HG03457 (cell line): ENCODE measurements around the gene KDM2B.

Experiments
- ATAC-seq: cut with Tn5 transposase; IDR thresholded peaks from one replicate; pipeline ENCODE4 v1.9.1; 2021; ENCODE audit warnings: moderate number of reproducible peaks; ENCODE audit not compliant: unreplicated experiment

Gene KDM2B

GRCh38 chr12:121568518-121568917, 12.3 kb downstream of the KDM2B start:
- ATAC-seq, result no peak

DNA sequence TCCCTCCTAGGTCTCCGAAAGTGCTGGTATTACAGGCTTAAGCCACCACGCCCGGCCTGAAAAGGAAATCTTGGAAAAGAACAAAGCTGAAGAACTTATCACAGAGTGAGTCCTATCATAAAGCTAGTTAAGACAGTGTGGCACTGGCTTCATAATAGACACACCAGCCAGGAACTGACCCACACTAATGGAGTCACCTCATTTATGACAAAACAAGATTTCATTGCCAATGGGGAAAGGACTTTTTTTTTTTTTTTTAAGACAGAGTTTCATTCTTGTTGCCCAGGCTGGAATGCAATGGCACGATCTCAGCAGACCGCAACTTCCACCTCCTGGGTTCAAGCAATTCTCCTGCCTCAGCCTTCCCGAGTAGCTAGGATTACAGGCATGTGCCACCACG, 15.7 kb downstream of the KDM2B start:
- ATAC-seq, result no peak

- ATAC-seq, result no peak
Observed at GRCh38 chr12:121562488-121562887, 18.3 kb downstream of the KDM2B start.

GRCh38 chr12:121561009-121561395, 19.8 kb downstream of the KDM2B start:
- ATAC-seq, result no peak

DNA sequence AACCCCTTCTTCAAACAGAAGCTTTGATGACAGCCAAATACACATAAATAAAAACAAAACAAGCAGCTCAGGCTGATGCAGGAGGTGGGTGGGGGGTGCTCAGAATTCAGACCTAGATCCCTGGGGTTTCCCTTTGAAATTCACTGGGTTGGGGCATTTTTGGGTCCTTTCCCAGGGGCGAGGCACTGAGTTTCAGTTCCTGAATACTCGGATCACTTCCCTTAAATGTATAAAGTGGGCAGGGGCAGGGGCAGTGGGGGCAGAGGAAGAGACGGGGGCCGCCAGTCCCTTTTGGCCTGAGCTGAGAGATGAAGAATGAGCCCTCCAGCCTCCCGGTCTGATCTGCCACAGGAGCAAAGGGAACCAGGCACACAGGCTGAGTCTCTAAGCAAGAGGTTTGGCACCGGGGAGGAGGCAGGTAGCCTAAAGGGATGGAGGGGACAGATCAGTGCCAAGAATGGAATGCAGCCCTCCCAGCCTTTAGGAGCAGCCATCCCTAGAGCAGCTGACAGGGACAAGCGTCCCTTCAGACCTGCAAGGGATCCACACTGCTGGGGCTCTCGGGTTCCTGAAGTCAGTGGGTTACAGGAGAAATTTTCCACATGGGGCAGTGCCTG, 20.3 kb downstream of the KDM2B start:
- ATAC-seq, result no peak

- no peak for ATAC-seq
Observed at GRCh38 chr12:121558956-121559355, 21.9 kb downstream of the KDM2B start.

- ATAC-seq, result no peak
Observed at GRCh38 chr12:121550974-121551634, 29.7 kb downstream of the KDM2B start.

- no peak for ATAC-seq
Observed at GRCh38 chr12:121549075-121549474, 31.7 kb downstream of the KDM2B start.

GRCh38 chr12:121545480-121545879, 35.3 kb downstream of the KDM2B start:
- ATAC-seq, result no peak

DNA sequence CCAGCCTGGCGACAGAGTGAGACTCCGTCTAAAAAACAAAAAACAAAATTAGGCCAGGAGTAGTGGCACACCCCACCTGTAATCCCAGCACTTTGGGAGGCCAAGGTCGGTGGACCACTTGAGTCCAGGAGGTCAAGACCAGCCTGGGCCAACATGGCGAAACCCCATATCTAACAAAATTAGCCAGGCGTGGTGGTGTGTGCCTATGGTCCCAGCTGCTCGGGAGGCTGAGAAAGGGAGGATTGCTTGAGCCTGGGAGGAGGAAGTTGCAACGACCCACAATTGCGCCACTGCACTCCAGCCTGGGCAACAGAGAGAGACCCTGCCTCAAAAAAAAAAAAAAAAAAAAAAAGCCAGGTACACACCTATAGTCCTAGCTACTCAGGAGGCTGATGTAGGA, 37.0 kb downstream of the KDM2B start:
- no peak for ATAC-seq

DNA sequence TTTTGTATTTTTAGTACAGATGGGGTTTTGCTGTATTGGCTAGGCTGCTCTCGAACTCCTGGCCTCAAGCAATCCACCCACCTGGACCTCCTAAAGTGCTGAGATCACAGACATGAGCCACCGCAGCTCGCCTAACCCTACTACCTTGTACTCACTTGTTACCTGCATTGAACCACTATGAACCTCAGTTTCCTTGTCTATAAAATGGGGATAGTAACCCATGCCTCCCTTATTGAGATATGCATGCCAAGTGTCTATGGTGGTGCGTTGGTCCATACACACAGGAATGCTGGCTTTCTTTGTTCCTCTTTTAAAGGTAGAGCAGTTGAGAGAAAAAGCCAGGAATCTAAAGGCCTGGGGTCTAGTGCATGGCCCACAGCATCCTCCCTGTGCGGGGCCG, 40.9 kb downstream of the KDM2B start:
- no peak for ATAC-seq

GRCh38 chr12:121538699-121539061, 42.1 kb downstream of the KDM2B start:
- ATAC-seq, result no peak

- peak; percentile 10 for ATAC-seq
Observed at GRCh38 chr12:121537814-121538698, 42.8 kb downstream of the KDM2B start.

- ATAC-seq, result peak; percentile 46
Observed at GRCh38 chr12:121536899-121537813, 43.7 kb downstream of the KDM2B start.

GRCh38 chr12:121536054-121536898, 44.5 kb downstream of the KDM2B start:
- peak; percentile 36 for ATAC-seq

DNA sequence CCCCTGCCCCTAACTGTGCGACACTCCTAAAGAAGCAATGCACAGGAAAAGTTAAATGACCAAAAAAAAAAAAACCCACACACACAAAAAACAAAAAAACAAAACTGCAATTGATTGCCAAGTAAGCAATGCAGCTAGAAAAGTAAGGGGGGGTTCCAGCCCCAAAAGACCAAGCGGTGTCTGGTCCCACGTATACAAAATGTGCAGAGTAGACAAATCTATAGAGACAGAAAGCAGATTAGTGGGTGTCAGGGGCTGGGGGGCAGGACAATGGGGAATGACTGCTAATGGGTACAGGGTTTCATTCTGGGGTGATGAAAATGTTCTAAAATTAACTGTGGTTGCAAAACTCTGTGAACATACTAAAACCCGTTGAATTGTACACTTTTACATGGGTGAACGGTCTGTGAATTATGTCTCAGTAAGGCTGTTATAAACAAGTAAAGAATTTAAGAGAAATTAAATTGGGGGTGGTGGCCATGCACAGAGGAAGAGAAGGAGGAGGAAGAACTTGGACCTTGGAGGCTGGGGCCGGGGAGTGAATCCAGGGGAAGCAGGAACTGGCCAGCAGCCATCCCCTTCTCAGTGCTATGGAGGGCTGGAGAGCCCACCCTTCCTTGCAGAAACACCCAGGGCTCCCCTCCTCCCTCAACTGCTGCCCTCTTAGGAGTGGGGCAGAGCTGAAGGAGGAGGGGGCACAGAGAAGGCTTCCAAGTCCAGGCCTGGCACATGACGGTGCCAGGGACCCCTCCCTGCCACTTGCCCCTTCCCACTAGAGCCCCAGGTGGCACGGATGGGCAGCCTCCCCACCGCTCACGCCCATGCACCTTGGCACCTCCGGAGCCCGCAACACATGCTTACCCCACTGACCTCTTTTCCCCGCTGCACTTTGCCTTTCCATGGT, 45.4 kb downstream of the KDM2B start:
- ATAC-seq, result no peak

DNA sequence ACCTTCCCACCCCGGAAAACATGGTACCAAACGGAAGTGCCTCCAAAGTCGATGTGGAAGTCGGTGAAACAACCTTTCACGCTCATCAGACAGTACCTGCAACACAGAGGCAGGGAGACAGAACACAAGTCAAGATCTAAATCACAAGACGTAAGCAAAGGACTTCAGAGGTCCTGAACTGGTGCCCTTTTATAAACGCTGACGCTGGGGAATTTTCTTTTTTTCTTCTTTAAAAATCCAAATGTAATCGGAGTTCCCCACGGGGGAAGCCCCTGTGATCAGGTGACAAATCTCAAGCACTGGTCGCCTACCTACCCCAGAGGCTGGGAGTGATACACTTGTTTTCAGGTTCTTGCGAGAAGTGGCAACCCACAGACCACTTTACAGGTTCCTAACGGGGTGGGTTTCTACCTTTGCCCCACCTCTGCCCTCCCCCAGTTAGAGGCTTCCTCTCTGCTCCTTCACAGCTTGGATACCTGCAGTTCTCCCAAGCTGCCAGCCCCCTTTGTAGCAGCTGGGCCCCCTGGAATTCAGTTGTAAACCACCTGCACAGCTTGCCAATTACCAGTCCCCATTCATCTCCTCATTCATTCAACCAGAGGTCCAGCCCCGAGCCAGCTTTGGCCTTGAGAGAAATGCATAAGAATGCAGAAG, 46.2 kb downstream of the KDM2B start:
- ATAC-seq, result no peak

GRCh38 chr12:121533394-121534090, 47.3 kb downstream of the KDM2B start:
- ATAC-seq, result no peak
